Ishikawa (cell line): ENCODE results near the gene MAP2K6.
A peak's percentile ranks its signal among the peaks of the same experiment; 100 is the strongest.

Source experiments
- CEBPB ChIP-seq: IDR thresholded peaks from 2 replicates; pipeline ENCODE4 v1.6.1; 2012
- CREB1 ChIP-seq: IDR thresholded peaks from 2 replicates; pipeline ENCODE4 v1.6.1; 2012; ENCODE audit warnings: low read depth
- EGR1 ChIP-seq: IDR thresholded peaks from 2 replicates; pipeline ENCODE4 v1.6.1; 2012
- EP300 ChIP-seq: IDR thresholded peaks from 2 replicates; pipeline ENCODE4 v1.6.1; 2012; ENCODE audit warnings: borderline replicate concordance
- FOXM1 ChIP-seq: IDR thresholded peaks from 2 replicates; pipeline ENCODE4 v1.6.1; 2012; ENCODE audit warnings: low read depth, borderline replicate concordance
- NFIC ChIP-seq: IDR thresholded peaks from 2 replicates; pipeline ENCODE4 v1.6.1; 2012
- RAD21 ChIP-seq: IDR thresholded peaks from 2 replicates; pipeline ENCODE4 v1.6.1; 2012; ENCODE audit warnings: low read depth
- TAF1 ChIP-seq: IDR thresholded peaks from 2 replicates; pipeline ENCODE4 v1.6.1; 2012; ENCODE audit warnings: low read depth, mild to moderate bottlenecking
- TCF12 ChIP-seq: IDR thresholded peaks from 2 replicates; pipeline ENCODE4 v1.6.1; 2012; ENCODE audit warnings: low read depth
- TEAD4 ChIP-seq: IDR thresholded peaks from 2 replicates; pipeline ENCODE4 v1.6.1; 2012
- YY1 ChIP-seq: IDR thresholded peaks from 2 replicates; pipeline ENCODE4 v1.6.1; 2012; ENCODE audit warnings: low read depth
- ZBTB7A ChIP-seq: IDR thresholded peaks from 2 replicates; pipeline ENCODE4 v1.6.1; 2012; ENCODE audit warnings: low read depth
- TF ChIP-seq, protein P1 (sequence below): IDR thresholded peaks from 2 replicates; pipeline ENCODE4 v1.6.1; 2012
- TF ChIP-seq, protein P2 (sequence below): IDR thresholded peaks from 2 replicates; pipeline ENCODE4 v1.6.1; 2012
- TF ChIP-seq, protein P3 (sequence below): IDR thresholded peaks from 2 replicates; pipeline ENCODE4 v1.6.1; 2012; ENCODE audit warnings: low read depth, mild to moderate bottlenecking

Gene MAP2K6

DNA sequence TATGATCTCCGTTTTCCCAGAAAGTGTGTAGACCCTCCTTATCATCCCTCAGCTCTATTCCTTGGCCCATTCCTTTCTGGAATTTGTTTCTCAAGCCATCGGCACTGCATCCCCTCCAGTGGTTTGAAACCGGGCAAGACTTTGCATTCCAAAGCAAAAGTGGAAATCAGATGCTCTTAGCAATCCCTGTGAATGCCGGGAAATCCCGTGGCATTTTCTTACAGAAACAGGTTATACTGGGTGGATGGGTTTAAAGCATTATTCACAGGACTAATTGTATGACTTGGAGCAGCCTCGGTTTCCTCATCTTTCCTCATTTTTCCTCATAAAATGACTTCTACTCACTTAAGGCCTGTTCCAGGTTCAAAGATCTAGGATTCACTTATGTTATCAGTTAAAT, 52.0 kb downstream of the MAP2K6 start:
- TF ChIP-seq FOXM1 (no peak; the same call in 1 of the 2 replicates), TEAD4 (no peak)

DNA sequence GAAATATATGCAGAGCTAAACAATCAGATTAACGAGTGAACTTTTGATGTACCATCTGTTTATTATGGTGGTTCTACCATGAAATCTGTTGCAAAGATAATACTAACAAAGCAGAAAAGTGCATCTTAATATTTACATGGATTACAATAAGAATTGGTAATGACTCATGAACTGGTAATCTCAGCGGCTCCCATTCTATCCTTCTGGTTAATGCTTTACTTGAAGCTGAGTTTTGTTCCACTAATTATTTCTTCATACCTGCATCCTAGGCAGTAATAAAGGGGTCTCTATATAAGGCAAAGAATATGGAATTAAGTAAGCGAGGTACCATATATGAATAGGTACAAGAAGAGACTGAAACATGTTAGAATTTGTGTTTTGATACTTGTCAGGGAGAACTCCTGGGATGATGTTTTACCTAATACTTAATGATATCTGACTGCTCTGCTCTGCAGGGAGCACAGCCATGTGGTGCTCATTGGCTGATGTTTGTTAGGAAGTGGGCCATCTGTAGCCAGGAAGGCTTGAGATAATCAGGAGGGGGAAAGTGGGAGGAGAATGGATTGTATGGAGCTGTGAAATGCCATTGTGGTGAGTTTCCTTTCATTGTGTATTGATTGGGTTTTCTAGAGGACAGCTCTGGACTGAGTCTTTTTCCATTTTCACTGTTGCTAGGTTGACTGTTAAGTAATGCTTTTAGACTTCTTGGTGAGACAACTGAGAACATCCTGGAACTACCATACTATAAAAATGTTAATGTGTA, 52.6 kb downstream of the MAP2K6 start:
- TF ChIP-seq TEAD4 (no peak), YY1 (no peak), EGR1 (no peak)

DNA sequence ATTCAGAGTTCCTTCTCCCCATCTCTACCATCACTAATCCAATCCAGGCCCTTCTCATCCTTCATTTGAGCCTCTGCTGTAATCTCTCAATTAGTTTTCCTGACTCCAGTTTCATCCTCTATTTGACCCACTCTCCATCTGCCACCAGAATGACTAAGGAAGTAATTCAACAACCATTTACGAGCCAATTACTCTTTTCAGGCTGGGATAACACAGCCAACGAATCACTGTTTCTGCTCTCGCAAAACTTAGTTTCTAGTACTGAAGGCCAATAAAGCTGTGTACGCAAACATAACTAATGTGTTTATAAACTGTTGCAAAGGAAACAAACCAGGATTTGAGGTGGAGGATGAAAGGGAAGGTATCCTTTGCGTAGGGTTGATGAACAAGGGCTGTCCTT, 53.7 kb downstream of the MAP2K6 start:
- TF ChIP-seq EP300 (no peak), RAD21 (no peak), YY1 (no peak), TEAD4 (no peak), TAF1 (no peak), NFIC (no peak), EGR1 (no peak), ZBTB7A (no peak), CREB1 (no peak), CEBPB (no peak), FOXM1 (no peak), TCF12 (no peak)
- TF ChIP-seq, protein P1, sequence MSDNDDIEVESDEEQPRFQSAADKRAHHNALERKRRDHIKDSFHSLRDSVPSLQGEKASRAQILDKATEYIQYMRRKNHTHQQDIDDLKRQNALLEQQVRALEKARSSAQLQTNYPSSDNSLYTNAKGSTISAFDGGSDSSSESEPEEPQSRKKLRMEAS, result no peak
- TF ChIP-seq, protein P2, sequence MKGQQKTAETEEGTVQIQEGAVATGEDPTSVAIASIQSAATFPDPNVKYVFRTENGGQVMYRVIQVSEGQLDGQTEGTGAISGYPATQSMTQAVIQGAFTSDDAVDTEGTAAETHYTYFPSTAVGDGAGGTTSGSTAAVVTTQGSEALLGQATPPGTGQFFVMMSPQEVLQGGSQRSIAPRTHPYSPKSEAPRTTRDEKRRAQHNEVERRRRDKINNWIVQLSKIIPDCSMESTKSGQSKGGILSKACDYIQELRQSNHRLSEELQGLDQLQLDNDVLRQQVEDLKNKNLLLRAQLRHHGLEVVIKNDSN, result no peak
- TF ChIP-seq, protein P3, sequence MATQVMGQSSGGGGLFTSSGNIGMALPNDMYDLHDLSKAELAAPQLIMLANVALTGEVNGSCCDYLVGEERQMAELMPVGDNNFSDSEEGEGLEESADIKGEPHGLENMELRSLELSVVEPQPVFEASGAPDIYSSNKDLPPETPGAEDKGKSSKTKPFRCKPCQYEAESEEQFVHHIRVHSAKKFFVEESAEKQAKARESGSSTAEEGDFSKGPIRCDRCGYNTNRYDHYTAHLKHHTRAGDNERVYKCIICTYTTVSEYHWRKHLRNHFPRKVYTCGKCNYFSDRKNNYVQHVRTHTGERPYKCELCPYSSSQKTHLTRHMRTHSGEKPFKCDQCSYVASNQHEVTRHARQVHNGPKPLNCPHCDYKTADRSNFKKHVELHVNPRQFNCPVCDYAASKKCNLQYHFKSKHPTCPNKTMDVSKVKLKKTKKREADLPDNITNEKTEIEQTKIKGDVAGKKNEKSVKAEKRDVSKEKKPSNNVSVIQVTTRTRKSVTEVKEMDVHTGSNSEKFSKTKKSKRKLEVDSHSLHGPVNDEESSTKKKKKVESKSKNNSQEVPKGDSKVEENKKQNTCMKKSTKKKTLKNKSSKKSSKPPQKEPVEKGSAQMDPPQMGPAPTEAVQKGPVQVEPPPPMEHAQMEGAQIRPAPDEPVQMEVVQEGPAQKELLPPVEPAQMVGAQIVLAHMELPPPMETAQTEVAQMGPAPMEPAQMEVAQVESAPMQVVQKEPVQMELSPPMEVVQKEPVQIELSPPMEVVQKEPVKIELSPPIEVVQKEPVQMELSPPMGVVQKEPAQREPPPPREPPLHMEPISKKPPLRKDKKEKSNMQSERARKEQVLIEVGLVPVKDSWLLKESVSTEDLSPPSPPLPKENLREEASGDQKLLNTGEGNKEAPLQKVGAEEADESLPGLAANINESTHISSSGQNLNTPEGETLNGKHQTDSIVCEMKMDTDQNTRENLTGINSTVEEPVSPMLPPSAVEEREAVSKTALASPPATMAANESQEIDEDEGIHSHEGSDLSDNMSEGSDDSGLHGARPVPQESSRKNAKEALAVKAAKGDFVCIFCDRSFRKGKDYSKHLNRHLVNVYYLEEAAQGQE, result no peak

DNA sequence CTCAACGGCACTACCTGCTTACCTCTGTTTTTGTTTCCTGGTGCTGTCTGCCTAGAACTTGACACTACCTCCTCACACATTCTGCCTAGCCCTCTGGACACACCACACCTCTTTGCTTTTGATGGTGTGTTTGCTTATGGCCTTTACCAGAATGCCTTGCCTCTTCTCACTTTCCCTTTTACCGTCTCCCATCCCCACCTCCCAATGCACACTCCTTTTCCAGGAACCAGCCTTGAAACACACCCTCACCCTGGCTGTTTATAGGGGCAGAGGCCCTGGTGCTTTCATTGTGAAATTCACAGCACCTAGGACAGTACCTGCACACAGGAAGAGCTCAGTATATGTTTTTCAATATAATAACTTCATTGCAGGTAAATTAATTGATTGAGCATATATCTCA, 56.2 kb downstream of the MAP2K6 start:
- TF ChIP-seq, protein P3, result peak; percentile 19; the same call in 1 of the 2 replicates
- no peak for TF ChIP-seq NFIC

DNA sequence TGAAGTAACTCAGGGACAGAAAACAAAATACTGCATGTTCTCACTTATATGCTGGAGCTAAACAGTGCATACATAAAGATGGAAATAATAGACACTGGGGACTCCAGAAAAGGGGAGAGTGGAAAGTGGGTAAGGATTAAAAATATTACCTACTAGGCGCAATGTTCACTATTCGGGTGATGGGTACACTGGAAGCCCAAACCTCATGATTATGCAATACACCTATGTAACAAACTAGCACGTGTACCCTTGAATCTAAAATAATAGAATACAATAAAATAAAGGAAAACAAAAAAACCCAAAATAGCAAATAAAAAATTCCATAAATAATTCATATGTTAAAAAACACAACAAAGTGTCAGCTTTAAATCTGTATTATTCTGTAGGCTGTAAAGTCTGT, 56.9 kb downstream of the MAP2K6 start:
- TF ChIP-seq, protein P2, result no peak
- no peak for TF ChIP-seq RAD21
- TF ChIP-seq, protein P3, result no peak
- TF ChIP-seq FOXM1, result no peak
